NB4 (cell line): ENCODE data around the gene PRRT1.

Source experiments
- DNase-seq: peaks from one replicate; pipeline ENCODE4 v3.0.0; 2010; ENCODE audit warnings: low read depth
- H3K4me3 ChIP-seq: one replicate; pipeline ENCODE4 v1.5.1; 2011; ENCODE audit warnings: mild to moderate bottlenecking, low read depth, low read length, moderate library complexity
- CTCF ChIP-seq: IDR thresholded peaks from one replicate; pipeline ENCODE4 v1.5.1; 2012; ENCODE audit warnings: low read depth, low read length
- MAX ChIP-seq: IDR thresholded peaks from 2 replicates; pipeline ENCODE4 v1.6.1; 2011; ENCODE audit warnings: low read depth, low read length
- MYC ChIP-seq: IDR thresholded peaks from 2 replicates; pipeline ENCODE4 v1.6.1; 2011; ENCODE audit warnings: low read depth, low read length
- POLR2A ChIP-seq: IDR thresholded peaks from 2 replicates; pipeline ENCODE4 v1.6.1; 2011; ENCODE audit warnings: mild to moderate bottlenecking; ENCODE audit not compliant: insufficient read length; ENCODE audit errors: extremely low read depth

The PRRT1 gene

DNA sequence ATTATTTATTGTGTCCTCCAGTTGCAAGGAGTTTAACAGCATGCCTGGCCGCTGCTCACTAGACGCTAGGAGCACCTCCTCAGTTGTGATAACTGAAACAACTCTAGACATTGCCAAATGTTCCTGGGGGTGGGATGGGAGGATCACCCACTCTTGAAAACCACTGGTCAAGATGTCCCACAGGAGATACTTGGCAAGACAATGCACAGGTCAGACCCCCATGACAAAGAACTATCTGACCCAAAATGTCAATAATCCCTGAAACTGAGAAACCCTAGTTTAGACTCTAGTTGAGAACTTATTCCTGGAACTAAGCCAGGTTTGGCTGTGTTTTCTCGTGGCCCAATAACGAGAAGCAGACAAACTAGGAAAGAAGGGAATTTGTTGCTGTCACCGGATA, 12.1 kb downstream of the PRRT1 start:
- no peak for TF ChIP-seq MYC
- DNase-seq = no peak
- H3K4me3 ChIP-seq = no peak overlapping the region

DNA sequence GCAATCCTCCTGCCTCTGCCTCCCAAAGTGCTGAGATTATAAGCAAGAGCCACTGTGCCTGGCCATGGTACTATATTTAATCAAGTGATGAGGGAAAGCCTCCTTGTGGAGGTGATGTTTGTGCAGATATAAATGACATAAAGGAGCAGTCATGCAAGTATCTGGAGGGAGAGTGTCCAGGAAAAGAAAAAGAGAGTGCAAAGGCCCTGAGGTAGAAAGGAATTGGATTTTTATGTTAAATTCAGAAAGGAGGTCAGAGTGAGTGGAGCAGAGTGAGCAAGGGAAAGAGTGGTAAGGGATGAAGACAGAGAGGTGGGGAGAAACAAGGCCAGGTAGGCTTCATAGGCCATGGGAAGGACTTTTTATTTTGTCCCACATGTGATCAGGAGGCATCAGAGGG, 14.3 kb downstream of the PRRT1 start:
- no peak for DNase-seq
- TF ChIP-seq MYC (no peak), POLR2A (no peak), CTCF (no peak), MAX (no peak)
- H3K4me3 ChIP-seq = no peak overlapping the region

- TF ChIP-seq POLR2A = no peak
- no peak for TF ChIP-seq MYC
- TF ChIP-seq MAX = no peak
- no peak for TF ChIP-seq CTCF
- DNase-seq = no peak
Observed at GRCh38 chr6:32133786-32134185, 18.0 kb downstream of the PRRT1 start.

DNA sequence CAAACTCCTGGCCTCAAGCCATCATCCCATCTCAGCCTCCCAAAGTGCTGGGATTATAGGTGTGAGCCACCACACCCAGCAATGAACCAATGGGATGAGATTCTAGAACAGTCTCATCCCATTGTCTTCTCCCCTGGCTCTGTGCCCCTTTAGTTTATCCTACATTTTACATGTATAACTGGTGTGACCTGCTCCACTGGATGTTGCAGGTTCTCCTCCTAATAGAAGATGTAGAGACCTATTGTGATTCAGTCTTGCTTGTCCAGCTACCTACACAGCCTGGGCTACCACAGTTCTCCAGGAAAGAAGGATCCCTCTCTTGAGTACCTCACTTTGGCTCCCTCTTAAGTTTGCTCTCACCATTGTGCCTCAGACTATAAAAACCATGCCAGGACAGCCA, 19.6 kb downstream of the PRRT1 start:
- H3K4me3 ChIP-seq = no peak overlapping the region
- TF ChIP-seq MAX (no peak), CTCF (no peak), POLR2A (no peak), MYC (no peak)
- no peak for DNase-seq

More at GRCh38 chr6:32133786-32134185, 18.0 kb downstream of the PRRT1 start:
- H3K4me3 ChIP-seq = no peak overlapping the region

- no peak overlapping the region for H3K4me3 ChIP-seq
- TF ChIP-seq CTCF = no peak
- TF ChIP-seq MAX = no peak
- no peak for TF ChIP-seq POLR2A
- TF ChIP-seq MYC = no peak
- DNase-seq = no peak
Observed at GRCh38 chr6:32131439-32131948, 20.2 kb downstream of the PRRT1 start.

- no peak for DNase-seq
- H3K4me3 ChIP-seq = peak overlapping the region; percentile 88
- TF ChIP-seq MYC = no peak
- TF ChIP-seq CTCF = no peak
- TF ChIP-seq POLR2A = no peak
- no peak for TF ChIP-seq MAX
Observed at GRCh38 chr6:32129297-32130088, 22.2 kb downstream of the PRRT1 start.
